ENCODE data around the gene ADPRHL1. TPM values are rescaled to one million over a fixed set of nuclear protein-coding genes. Genes with fewer than 3 reads are reported as not detected.

ADPRHL1 gene
- total RNA-seq, 1 donor from 2014 or later: 20.7 TPM

DNA sequence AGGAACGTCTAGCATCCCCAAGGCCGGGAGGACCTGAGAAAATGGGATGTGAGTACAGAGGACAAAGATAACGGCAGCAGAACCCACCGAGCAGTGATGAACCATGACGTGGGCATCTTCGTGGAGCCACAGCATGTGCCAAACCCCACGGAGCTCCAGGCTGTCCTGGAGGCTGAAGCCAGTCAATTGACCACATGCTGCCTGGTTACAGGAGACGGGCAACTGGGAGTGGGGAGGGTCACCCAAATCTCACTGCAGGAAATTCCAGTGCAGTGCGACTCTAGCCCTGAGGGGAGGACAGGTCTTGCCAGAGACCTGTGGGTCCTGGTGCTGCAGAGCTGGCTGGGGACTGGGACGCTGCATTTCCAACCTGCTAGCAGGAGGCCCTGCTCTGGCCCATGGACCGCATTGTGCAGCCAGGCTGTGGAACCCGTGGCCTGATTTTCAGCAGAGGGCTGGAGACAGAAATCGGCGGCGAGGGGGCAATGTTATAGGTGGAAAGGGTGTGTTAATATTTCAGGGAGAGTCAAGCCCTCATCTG, 86.2 kb downstream of the ADPRHL1 start:
- DNase-seq: no peak
- H3K36me3 Mint-ChIP-seq (ENCODE audit: unreplicated experiment): no peaks in the 10 kb centered on the region
- no peak for TF ChIP-seq CTCF (IDR thresholded peaks at IDR 0.05; ENCODE audit: partially characterized antibody, unreplicated experiment)
- H3K4me3 Mint-ChIP-seq (ENCODE audit: unreplicated experiment): no peak overlapping the region
- no peaks in the 10 kb centered on the region for H3K4me1 Mint-ChIP-seq (ENCODE audit: low read depth, unreplicated experiment)
- H3K27me3 Mint-ChIP-seq (ENCODE audit: unreplicated experiment): peaks cover 3% of the 10 kb centered on the region
- no peak overlapping the region for H3K27ac Mint-ChIP-seq (ENCODE audit: unreplicated experiment)
- H3K9me3 Mint-ChIP-seq (ENCODE audit: unreplicated experiment): peaks cover 3% of the 10 kb centered on the region

GRCh38 chr13:113365971-113366588, 87.2 kb downstream of the ADPRHL1 start:
- Mint-ChIP-seq H3K4me3 (ENCODE audit: unreplicated experiment) (no peak overlapping the region), H3K9me3 (ENCODE audit: unreplicated experiment) (peaks cover 3% of the 10 kb centered on the region), H3K27me3 (ENCODE audit: unreplicated experiment) (peaks cover 3% of the 10 kb centered on the region), H3K36me3 (ENCODE audit: unreplicated experiment) (no peaks in the 10 kb centered on the region), H3K27ac (ENCODE audit: unreplicated experiment) (no peak overlapping the region), H3K4me1 (ENCODE audit: low read depth, unreplicated experiment) (no peaks in the 10 kb centered on the region)
- no peak for TF ChIP-seq CTCF (IDR thresholded peaks at IDR 0.05; ENCODE audit: partially characterized antibody, unreplicated experiment)
- no peak for DNase-seq

GRCh38 chr13:113365583-113365970, 87.7 kb downstream of the ADPRHL1 start:
- Mint-ChIP-seq H3K4me1 (ENCODE audit: low read depth, unreplicated experiment) (no peaks in the 10 kb centered on the region), H3K27me3 (ENCODE audit: unreplicated experiment) (peaks cover under 1% of the 10 kb centered on the region), H3K36me3 (ENCODE audit: unreplicated experiment) (no peaks in the 10 kb centered on the region), H3K9me3 (ENCODE audit: unreplicated experiment) (peaks cover 3% of the 10 kb centered on the region), H3K4me3 (ENCODE audit: unreplicated experiment) (peak overlapping the region; percentile 25), H3K27ac (ENCODE audit: unreplicated experiment) (no peak overlapping the region)
- no peak for TF ChIP-seq CTCF (IDR thresholded peaks at IDR 0.05; ENCODE audit: partially characterized antibody, unreplicated experiment)
- DNase-seq: no peak

DNA sequence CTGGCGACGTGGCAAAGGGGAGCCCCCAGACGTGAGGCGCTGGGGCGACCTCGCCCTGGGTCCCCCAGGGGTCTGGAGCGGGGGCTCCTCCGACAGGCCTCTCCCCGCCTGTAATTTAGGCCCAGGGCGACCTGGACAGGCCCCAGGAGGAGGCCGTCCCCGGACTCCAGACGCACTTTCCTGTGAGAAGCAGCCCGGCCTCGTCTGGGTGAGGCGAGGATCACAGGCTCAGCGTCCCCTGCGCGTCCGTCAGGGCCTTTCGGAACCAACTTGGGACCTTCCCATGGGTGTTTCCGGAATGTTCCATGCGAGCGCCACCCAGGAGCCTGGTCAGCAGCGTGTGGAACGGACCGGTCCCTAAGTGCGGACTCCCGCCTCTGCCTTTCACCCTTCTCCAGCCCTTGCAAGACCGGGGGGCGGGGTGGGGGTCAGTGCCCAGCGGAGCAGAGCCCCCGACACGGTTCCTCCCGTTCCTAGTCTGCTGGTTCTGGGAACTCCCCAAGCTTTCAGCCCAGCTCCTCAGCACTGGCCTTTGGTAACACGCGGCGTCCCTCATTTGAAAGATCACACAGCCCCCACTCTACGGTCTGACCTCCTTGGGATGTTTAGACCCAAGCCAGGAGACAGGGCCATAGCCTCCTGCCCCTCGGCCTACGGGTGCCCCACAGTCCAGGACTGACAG, 88.2 kb downstream of the ADPRHL1 start:
- Mint-ChIP-seq H3K27ac (ENCODE audit: unreplicated experiment) (no peak overlapping the region), H3K4me3 (ENCODE audit: unreplicated experiment) (peak overlapping the region; percentile 25), H3K4me1 (ENCODE audit: low read depth, unreplicated experiment) (no peaks in the 10 kb centered on the region), H3K27me3 (ENCODE audit: unreplicated experiment) (no peaks in the 10 kb centered on the region), H3K9me3 (ENCODE audit: unreplicated experiment) (peaks cover 3% of the 10 kb centered on the region), H3K36me3 (ENCODE audit: unreplicated experiment) (no peaks in the 10 kb centered on the region)
- TF ChIP-seq CTCF (IDR thresholded peaks at IDR 0.05; ENCODE audit: partially characterized antibody, unreplicated experiment): no peak
- DNase-seq: no peak

GRCh38 chr13:113364311-113364889, 88.9 kb downstream of the ADPRHL1 start:
- peaks cover 3% of the 10 kb centered on the region for H3K9me3 Mint-ChIP-seq (ENCODE audit: unreplicated experiment)
- no peaks in the 10 kb centered on the region for H3K36me3 Mint-ChIP-seq (ENCODE audit: unreplicated experiment)
- no peak overlapping the region for H3K4me3 Mint-ChIP-seq (ENCODE audit: unreplicated experiment)
- no peaks in the 10 kb centered on the region for H3K27me3 Mint-ChIP-seq (ENCODE audit: unreplicated experiment)
- no peak overlapping the region for H3K27ac Mint-ChIP-seq (ENCODE audit: unreplicated experiment)
- no peak for TF ChIP-seq CTCF (IDR thresholded peaks at IDR 0.05; ENCODE audit: partially characterized antibody, unreplicated experiment)
- DNase-seq: peak; percentile 50
- H3K4me1 Mint-ChIP-seq (ENCODE audit: low read depth, unreplicated experiment): no peaks in the 10 kb centered on the region
